Keratinocyte (primary cell): ENCODE results near the gene AP2A1. TPM values are rescaled to one million over a fixed set of nuclear protein-coding genes. Genes with fewer than 3 reads are reported as not detected.

Source experiments
- DNase-seq: peaks from one replicate; pipeline ENCODE4 v3.0.0-alpha.2; 2011; ENCODE audit warnings: low read depth, missing footprints, low spot score
- FAIRE-seq: peaks from 2 replicates; lab custom pipeline; 2011; peaks lifted over from hg19 to GRCh38; lab: Jason Lieb, UNC
- H2AFZ ChIP-seq: 2 replicates; pipeline ENCODE4 v1.6.0; 2012; ENCODE audit warnings: low read length, control low read depth, inconsistent platforms; ENCODE audit not compliant: control insufficient read depth
- H3K27ac ChIP-seq: 2 replicates; pipeline ENCODE4 v1.5.1; 2011; ENCODE audit warnings: low read length; ENCODE audit not compliant: control insufficient read depth, insufficient read depth
- H3K27me3 ChIP-seq: 3 replicates; pipeline ENCODE4 v1.6.0; 2011; ENCODE audit warnings: low read length; ENCODE audit not compliant: control insufficient read depth, insufficient read depth; ENCODE audit errors: extremely low read depth
- H3K36me3 ChIP-seq, 2 experiments: 2 replicates in 1 of 2; 3 replicates in 1 of 2; pipeline ENCODE4 v1.5.1; 2011; ENCODE audit warnings: low read length in 2 of 2, mild to moderate bottlenecking in 1 of 2; ENCODE audit not compliant: control insufficient read depth in 2 of 2, insufficient read depth in 2 of 2; ENCODE audit errors: extremely low read depth in 1 of 2
- H3K4me1 ChIP-seq: 3 replicates; pipeline ENCODE4 v1.5.1; 2011; ENCODE audit warnings: low read length; ENCODE audit not compliant: control insufficient read depth, insufficient read depth; ENCODE audit errors: extremely low read depth
- H3K4me2 ChIP-seq: 3 replicates; pipeline ENCODE4 v1.6.0; 2011; ENCODE audit warnings: low read depth, low read length; ENCODE audit not compliant: control insufficient read depth, insufficient read depth; ENCODE audit errors: extremely low read depth
- H3K4me3 ChIP-seq, 3 experiments: fragments of 200-600 bp in 1 of 3; sonication (generic) in 1 of 3; 2 replicates in 2 of 3; 3 replicates in 1 of 3; pipeline ENCODE4 v1.5.1; 2011 to 2016; ENCODE audit warnings: low read length in 3 of 3, mild to moderate bottlenecking in 3 of 3, control low read depth in 2 of 3, inconsistent platforms in 1 of 3, low read depth in 1 of 3, mixed read lengths in 1 of 3, mixed run types in 1 of 3, moderate library complexity in 1 of 3; ENCODE audit not compliant: control insufficient read depth in 2 of 3, insufficient read depth in 2 of 3; ENCODE audit errors: extremely low read depth in 1 of 3
- H3K79me2 ChIP-seq: 2 replicates; pipeline ENCODE4 v1.6.0; 2012; ENCODE audit warnings: low read length; ENCODE audit not compliant: control insufficient read depth, insufficient read depth
- H3K9ac ChIP-seq: 3 replicates; pipeline ENCODE4 v1.6.0; 2011; ENCODE audit warnings: low read length; ENCODE audit not compliant: control insufficient read depth, insufficient read depth; ENCODE audit errors: extremely low read depth
- H3K9me1 ChIP-seq: 3 replicates; pipeline ENCODE4 v1.6.0; 2011; ENCODE audit warnings: low read length; ENCODE audit not compliant: control insufficient read depth, insufficient read depth; ENCODE audit errors: extremely low read depth
- H3K9me3 ChIP-seq: 2 replicates; pipeline ENCODE4 v1.5.1; 2012; ENCODE audit warnings: low read depth, low read length; ENCODE audit not compliant: control insufficient read depth
- H4K20me1 ChIP-seq: 3 replicates; pipeline ENCODE4 v1.6.0; 2011; ENCODE audit warnings: low read length; ENCODE audit not compliant: control insufficient read depth, insufficient read depth; ENCODE audit errors: extremely low read depth
- CTCF ChIP-seq, 3 experiments: IDR thresholded peaks in 1 of 3; conservative IDR thresholded peaks in 1 of 3; optimal IDR thresholded peaks in 1 of 3; 2 replicates in 2 of 3; 3 replicates in 1 of 3; pipeline versions ENCODE3 to v1.5.1; 2011; ENCODE audit warnings: low read length in 3 of 3, mild to moderate bottlenecking in 3 of 3, moderate library complexity in 2 of 3, control low read depth in 1 of 3, inconsistent platforms in 1 of 3; ENCODE audit not compliant: insufficient read depth in 2 of 3; ENCODE audit errors: extremely low read depth in 1 of 3
- EZH2 ChIP-seq: IDR thresholded peaks from one replicate; pipeline ENCODE4 v1.6.1; 2012; ENCODE audit warnings: inconsistent platforms, mild to moderate bottlenecking, low read length, moderate library complexity
- dilution Hi-C: fragments of 300-500 bp; cut with MboI; formaldehyde crosslinking; loops from one replicate; pipeline ENCODE4 v1.7.0; 2020; ENCODE audit warnings: low sequenced_read_pairs; ENCODE audit not compliant: extremely low pct_ligation_motif_present
- polyA plus RNA-seq, 5 experiments: library from polyadenylated mRNA; depleted of rRNA in 3 of 5; stranded (reverse) in 3 of 5; stranded (forward) in 1 of 5; unstranded in 1 of 5; fragments of >200 nt; gene quantifications; 1 replicate in 1 of 5; 2 replicates in 3 of 5; 3 replicates in 1 of 5; pipeline versions ENCODE4 v1.2.1 to v1.2.3, GENCODE V29; 2011 to 2012; ENCODE audit warnings: missing spikeins in 2 of 5, low read depth in 1 of 5, low replicate concordance in 1 of 5

AP2A1 gene
- polyA plus RNA-seq, 1 donor (not counting 4 experiments of a cell fraction or from before 2014, with no cell fraction given), result 36.7 TPM

- H3K4me2 ChIP-seq, result no peak overlapping the region
- no peak overlapping the region for H3K9ac ChIP-seq
- peaks cover 5% of the 10 kb centered on the region for H4K20me1 ChIP-seq
- H3K27me3 ChIP-seq, result no peaks in the 10 kb centered on the region
- peaks cover 7% of the 10 kb centered on the region for H3K4me1 ChIP-seq
- peaks cover 3% of the 10 kb centered on the region for H3K9me1 ChIP-seq
- no peak overlapping the region for H3K27ac ChIP-seq
- dilution Hi-C loops, result no loop called here
- peaks cover 10% of the 10 kb centered on the region in 2 experiments for H3K36me3 ChIP-seq
- DNase-seq (no peak), FAIRE-seq (no peak)
- peaks cover 38% of the 10 kb centered on the region for H3K79me2 ChIP-seq
- H3K4me3 ChIP-seq, result no peak overlapping the region
- no peaks in the 10 kb centered on the region for H3K9me3 ChIP-seq
- H2AFZ ChIP-seq, result no peak overlapping the region
- TF ChIP-seq EZH2 (no peak), CTCF (optimal IDR thresholded peaks at IDR 0.05 in 1 of 3, IDR thresholded peaks at IDR 0.05 in 1 of 3, conservative IDR thresholded peaks at IDR 0.05 in 1 of 3; ENCODE audit: extremely low read depth in 1 of 3, insufficient read depth in 2 of 3, low read length in 3 of 3) (no peak)
Measured at GRCh38 chr19:49776371-49776764, 9.6 kb downstream of the AP2A1 start.

GRCh38 chr19:49779731-49780555, 13.1 kb downstream of the AP2A1 start:
- DNase-seq (no peak), FAIRE-seq (no peak)
- no peak overlapping the region for H3K4me2 ChIP-seq
- H4K20me1 ChIP-seq, result peaks cover 7% of the 10 kb centered on the region
- no peak overlapping the region for H3K9ac ChIP-seq
- no peaks in the 10 kb centered on the region for H3K4me1 ChIP-seq
- H3K79me2 ChIP-seq, result peaks cover 17% of the 10 kb centered on the region
- dilution Hi-C loops, result no loop called here
- no peaks in the 10 kb centered on the region for H3K9me1 ChIP-seq
- peaks cover 13 to 23% of the 10 kb centered on the region in 2 experiments for H3K36me3 ChIP-seq
- H3K27me3 ChIP-seq, result no peaks in the 10 kb centered on the region
- TF ChIP-seq EZH2 (no peak), CTCF (optimal IDR thresholded peaks at IDR 0.05 in 1 of 3, IDR thresholded peaks at IDR 0.05 in 1 of 3, conservative IDR thresholded peaks at IDR 0.05 in 1 of 3; ENCODE audit: extremely low read depth in 1 of 3, insufficient read depth in 2 of 3, low read length in 3 of 3) (no peak)
- no peaks in the 10 kb centered on the region for H3K9me3 ChIP-seq
- H2AFZ ChIP-seq, result no peak overlapping the region
- no peak overlapping the region for H3K27ac ChIP-seq
- no peak overlapping the region for H3K4me3 ChIP-seq
